CD8-positive, alpha-beta memory T cell (primary cell): Measurements from ENCODE around the gene RAB6C. TPM values are rescaled to one million over a fixed set of nuclear protein-coding genes. Genes with fewer than 3 reads are reported as not detected.
A peak's percentile ranks its signal among the peaks of the same experiment; 100 is the strongest.
"Not testable (repeated sequence)": the region's sequence is repeated elsewhere in the genome, so short reads cannot be mapped to it uniquely, and the experiment has no call there.

ENCODE experiments used
- CTCF ChIA-PET: fragments of 350-600 bp; sonication (Branson Sonifier 250); formaldehyde crosslinking; loops from one replicate; lab custom pipeline; 2021; ENCODE audit warnings: antibody characterized with exemption; lab: Charles Lee
- POLR2A ChIA-PET: fragments of 350-600 bp; sonication (Branson Sonifier 250); formaldehyde crosslinking; loops from one replicate; lab custom pipeline; 2021; ENCODE audit warnings: antibody characterized with exemption; lab: Charles Lee
- DNase-seq, 5 donors: peaks; one replicate each; pipeline versions ENCODE4 v3.0.0 to v3.0.0-alpha.2; 2020 to 2022; ENCODE audit warnings: mixed read lengths in 1 of 5
- H3K27ac ChIP-seq: one replicate; pipeline ENCODE4 v1.7.0; 2013; ENCODE audit warnings: low read depth, mild to moderate bottlenecking, low read length, moderate library complexity
- H3K27me3 ChIP-seq: 2 replicates; pipeline ENCODE4 v1.7.0; 2013; ENCODE audit warnings: low read length, mild to moderate bottlenecking; ENCODE audit not compliant: insufficient read depth, poor library complexity, severe bottlenecking
- H3K36me3 ChIP-seq: 2 replicates; pipeline ENCODE4 v1.7.0; 2013; ENCODE audit warnings: mild to moderate bottlenecking, low read length, moderate library complexity; ENCODE audit not compliant: insufficient read depth
- H3K4me1 ChIP-seq: 2 replicates; pipeline ENCODE4 v1.7.0; 2013; ENCODE audit warnings: mild to moderate bottlenecking, low read length, moderate library complexity; ENCODE audit not compliant: insufficient read depth
- H3K4me3 ChIP-seq: 2 replicates; pipeline ENCODE4 v1.7.0; 2013; ENCODE audit warnings: mild to moderate bottlenecking, low read length
- H3K9me3 ChIP-seq: 2 replicates; pipeline ENCODE4 v1.7.0; 2013; ENCODE audit warnings: mild to moderate bottlenecking, low read length
- H3K27ac Mint-ChIP-seq, 8 donors: one replicate each; pipeline ENCODE4 v1.8.0; 2020 to 2021; ENCODE audit warnings: mixed read lengths in 8 of 8, mild to moderate bottlenecking in 6 of 8, inconsistent platforms in 3 of 8, moderate library complexity in 3 of 8
- H3K27me3 Mint-ChIP-seq, 2 donors: one replicate each; pipeline ENCODE4 v1.8.0; 2020 to 2021; ENCODE audit warnings: mixed read lengths in 2 of 2, mild to moderate bottlenecking in 1 of 2, moderate library complexity in 1 of 2
- H3K36me3 Mint-ChIP-seq, 3 donors: one replicate each; pipeline ENCODE4 v1.8.0; 2020 to 2021; ENCODE audit warnings: mixed read lengths in 3 of 3, inconsistent platforms in 1 of 3, mild to moderate bottlenecking in 1 of 3
- H3K4me1 Mint-ChIP-seq, 3 donors: one replicate each; pipeline ENCODE4 v1.8.0; 2020 to 2021; ENCODE audit warnings: mixed read lengths in 3 of 3, inconsistent platforms in 1 of 3, mild to moderate bottlenecking in 1 of 3
- H3K4me3 Mint-ChIP-seq, 7 donors: one replicate each; pipeline ENCODE4 v1.8.0; 2020 to 2021; ENCODE audit warnings: mixed read lengths in 7 of 7, mild to moderate bottlenecking in 6 of 7, moderate library complexity in 4 of 7, inconsistent platforms in 2 of 7
- H3K9me3 Mint-ChIP-seq, 5 donors: one replicate each; pipeline ENCODE4 v1.8.0; 2020 to 2022; ENCODE audit warnings: mixed read lengths in 5 of 5, mild to moderate bottlenecking in 3 of 5, moderate library complexity in 2 of 5, inconsistent platforms in 1 of 5
- polyA plus RNA-seq: library from polyadenylated mRNA; unstranded; fragments of 300-500 nt; fragmentation: Illumina TruSeq; gene quantifications from one replicate; pipeline ENCODE4 v1.2.3, GENCODE V29; 2021
- total RNA-seq, 2 experiments: library from RNA; stranded (reverse); gene quantifications; one replicate each; pipeline ENCODE4 v1.2.3, GENCODE V29; 2021

Gene RAB6C
- total RNA-seq (under 1 TPM in 1 of 2 experiments, not detected in 1; 0.09 TPM), polyA plus RNA-seq (not detected)

- DNase-seq, result peak in 1 of 5 donors; percentile 0
- peak within 1 kb of the TSS in 3 of 8 donors; percentile 12 to 95 (median 20) for H3K27ac Mint-ChIP-seq
- H3K4me3 Mint-ChIP-seq, result peak within 1 kb of the TSS; percentile 28 to 68 (median 60)
- CTCF ChIA-PET, H3K4me3 ChIP-seq, H3K36me3 Mint-ChIP-seq, H3K9me3 ChIP-seq, H3K9me3 Mint-ChIP-seq, H3K27ac ChIP-seq, H3K4me1 ChIP-seq, H3K36me3 ChIP-seq, POLR2A ChIA-PET, H3K27me3 ChIP-seq: not testable (repeated sequence)
- peaks cover 9 to 15% (median 11%) of the 10 kb centered on the region in 3 donors for H3K4me1 Mint-ChIP-seq
- peaks cover 35 to 58% of the 10 kb centered on the region in 2 donors for H3K27me3 Mint-ChIP-seq
Observed at GRCh38 chr2:129979629-129980155, at the start of gene RAB6C. TSS of gene RAB6C (plus strand) at chr2:129979666. CDS start at chr2:129980116, 450 bp downstream.

GRCh38 chr2:129930451-129930850 lies 49.0 kb upstream of the RAB6C start:
- CTCF ChIA-PET, result no interaction called here
- Histone ChIP-seq H3K36me3 (no peaks in the 10 kb centered on the region), H3K27ac (no peak overlapping the region), H3K4me1 (no peaks in the 10 kb centered on the region), H3K9me3 (no peaks in the 10 kb centered on the region), H3K4me3 (no peak overlapping the region), H3K27me3 (no peaks in the 10 kb centered on the region)
- Mint-ChIP-seq H3K27me3 (peaks cover 19 to 44% of the 10 kb centered on the region in 2 donors), H3K4me3 (no peak overlapping the region), H3K27ac (no peak overlapping the region), H3K9me3 (no peaks in the 10 kb centered on the region), H3K36me3 (no peaks in the 10 kb centered on the region), H3K4me1 (no peaks in the 10 kb centered on the region)
- no peak for DNase-seq
- POLR2A ChIA-PET, result no interaction called here

- H3K4me3 Mint-ChIP-seq, result not testable (repeated sequence)
Observed at GRCh38 chr2:129933387-129933786, 46.1 kb upstream of the RAB6C start.

GRCh38 chr2:129934044-129934822 lies 45.2 kb upstream of the RAB6C start:
- CTCF ChIA-PET, result no interaction called here
- Mint-ChIP-seq H3K27me3 (peaks cover 13 to 33% of the 10 kb centered on the region in 2 donors), H3K4me1 (no peaks in the 10 kb centered on the region), H3K36me3 (no peaks in the 10 kb centered on the region), H3K9me3 (no peaks in the 10 kb centered on the region), H3K27ac (no peak overlapping the region), H3K4me3 (no peak overlapping the region)
- H3K4me3 ChIP-seq, result no peak overlapping the region
- no peaks in the 10 kb centered on the region for H3K4me1 ChIP-seq
- DNase-seq, result no peak
- no peak overlapping the region for H3K27ac ChIP-seq
- H3K9me3 ChIP-seq, result no peaks in the 10 kb centered on the region
- H3K27me3 ChIP-seq, result no peaks in the 10 kb centered on the region
- POLR2A ChIA-PET, result no interaction called here
- no peaks in the 10 kb centered on the region for H3K36me3 ChIP-seq

More at GRCh38 chr2:129933387-129933786, 46.1 kb upstream of the RAB6C start:
- H3K4me3 ChIP-seq, CTCF ChIA-PET, POLR2A ChIA-PET, H3K36me3 ChIP-seq, H3K27ac Mint-ChIP-seq, H3K9me3 ChIP-seq, H3K27me3 ChIP-seq, H3K9me3 Mint-ChIP-seq, H3K4me1 ChIP-seq, H3K36me3 Mint-ChIP-seq, DNase-seq, H3K4me1 Mint-ChIP-seq, H3K27ac ChIP-seq: not testable (repeated sequence)
- H3K27me3 Mint-ChIP-seq, result peaks cover 13 to 30% of the 10 kb centered on the region in 2 donors

GRCh38 chr2:129935118-129935517 lies 44.3 kb upstream of the RAB6C start:
- POLR2A ChIA-PET, result no interaction called here
- H3K27me3 ChIP-seq, result no peaks in the 10 kb centered on the region
- DNase-seq, result no peak
- no peak overlapping the region for H3K27ac Mint-ChIP-seq
- no peak overlapping the region for H3K4me3 ChIP-seq
- H3K4me1 ChIP-seq, result no peaks in the 10 kb centered on the region
- peaks cover 13 to 31% of the 10 kb centered on the region in 2 donors for H3K27me3 Mint-ChIP-seq
- H3K4me1 Mint-ChIP-seq, result no peaks in the 10 kb centered on the region
- H3K9me3 ChIP-seq, result no peaks in the 10 kb centered on the region
- no peak overlapping the region for H3K27ac ChIP-seq
- H3K9me3 Mint-ChIP-seq, result no peaks in the 10 kb centered on the region
- H3K36me3 ChIP-seq, result no peaks in the 10 kb centered on the region
- H3K4me3 Mint-ChIP-seq, result no peak overlapping the region
- no peaks in the 10 kb centered on the region for H3K36me3 Mint-ChIP-seq
- CTCF ChIA-PET, result no interaction called here

- H3K27ac Mint-ChIP-seq, result no peak overlapping the region
- ChIA-PET CTCF (interaction anchor here (0.8 kb wide), 1 partner anchor 396 kb away, joined by 6 read pairs; no protein-coding TSS in a partner anchor), POLR2A (no interaction called here)
- no peak overlapping the region for H3K4me3 Mint-ChIP-seq
- H3K27me3 Mint-ChIP-seq, result peaks cover 14 to 31% of the 10 kb centered on the region in 2 donors
- peak in 3 of 5 donors; percentile 6 to 62 (median 18) for DNase-seq
- Histone ChIP-seq H3K27me3 (no peaks in the 10 kb centered on the region), H3K27ac (no peak overlapping the region), H3K4me1 (no peaks in the 10 kb centered on the region), H3K4me3 (no peak overlapping the region), H3K9me3 (no peaks in the 10 kb centered on the region), H3K36me3 (no peaks in the 10 kb centered on the region)
- H3K36me3 Mint-ChIP-seq, result no peaks in the 10 kb centered on the region
- no peaks in the 10 kb centered on the region for H3K9me3 Mint-ChIP-seq
- H3K4me1 Mint-ChIP-seq, result no peaks in the 10 kb centered on the region
Observed at GRCh38 chr2:129936334-129936934, 43.0 kb upstream of the RAB6C start.

GRCh38 chr2:129938850-129939471 lies 40.5 kb upstream of the RAB6C start:
- not testable (repeated sequence) for H3K27me3 ChIP-seq

GRCh38 chr2:129943456-129943855 lies 36.0 kb upstream of the RAB6C start:
- DNase-seq, H3K4me3 Mint-ChIP-seq, H3K27me3 ChIP-seq, H3K9me3 Mint-ChIP-seq, POLR2A ChIA-PET, H3K4me3 ChIP-seq, H3K27ac Mint-ChIP-seq, H3K4me1 ChIP-seq, H3K9me3 ChIP-seq, H3K27ac ChIP-seq, H3K36me3 ChIP-seq, H3K36me3 Mint-ChIP-seq, H3K4me1 Mint-ChIP-seq, CTCF ChIA-PET: not testable (repeated sequence)
- peaks cover 5 to 17% of the 10 kb centered on the region in 2 donors for H3K27me3 Mint-ChIP-seq

More at GRCh38 chr2:129938850-129939471, 40.5 kb upstream of the RAB6C start:
- H3K36me3 ChIP-seq, H3K9me3 Mint-ChIP-seq, H3K36me3 Mint-ChIP-seq, H3K4me1 Mint-ChIP-seq, H3K4me1 ChIP-seq, H3K4me3 Mint-ChIP-seq, H3K4me3 ChIP-seq, POLR2A ChIA-PET, DNase-seq, H3K9me3 ChIP-seq, CTCF ChIA-PET, H3K27ac Mint-ChIP-seq, H3K27ac ChIP-seq: not testable (repeated sequence)
- peaks cover 8 to 17% of the 10 kb centered on the region in 2 donors for H3K27me3 Mint-ChIP-seq
